CD14-positive monocyte (primary cell): ENCODE measurements around the gene DYSF. TPM values are rescaled to one million over a fixed set of nuclear protein-coding genes. Genes with fewer than 3 reads are reported as not detected.

Experiments
- DNase-seq, 3 donors: peaks; one replicate each; pipeline ENCODE4 v3.0.0-alpha.2; 2011 to 2022
- H2AFZ ChIP-seq: 2 replicates; pipeline ENCODE4 v1.6.0; 2012; ENCODE audit warnings: mild to moderate bottlenecking, low read depth, low read length, inconsistent platforms; ENCODE audit not compliant: insufficient read depth, poor library complexity, severe bottlenecking
- H3K27ac ChIP-seq, 2 donors: 1 replicate in 1 of 2; 2 replicates in 1 of 2; pipeline ENCODE4 v1.5.1; 2012 to 2013; ENCODE audit warnings: low read length in 2 of 2, control low read depth in 1 of 2, inconsistent platforms in 1 of 2, low read depth in 1 of 2, mild to moderate bottlenecking in 1 of 2
- H3K27me3 ChIP-seq, 2 donors: one replicate each; pipeline versions ENCODE4 v1.6.0 to v1.6.1; 2011 to 2013; ENCODE audit warnings: low read length in 2 of 2; ENCODE audit not compliant: control insufficient read depth in 2 of 2, insufficient read depth in 2 of 2
- H3K36me3 ChIP-seq, 2 donors: replicated peaks in 1 of 2; 1 replicate in 1 of 2; 2 replicates in 1 of 2; pipeline versions ENCODE4 v1.5.1 to v1.6.1; 2012 to 2013; ENCODE audit warnings: low read length in 2 of 2, control low read depth in 1 of 2, inconsistent platforms in 1 of 2, mild to moderate bottlenecking in 1 of 2; ENCODE audit not compliant: insufficient read depth in 2 of 2, control insufficient read depth in 1 of 2
- H3K4me1 ChIP-seq, 2 donors: 1 replicate in 1 of 2; 2 replicates in 1 of 2; pipeline versions ENCODE4 v1.5.1 to v1.6.1; 2012 to 2013; ENCODE audit warnings: low read length in 2 of 2, control low read depth in 1 of 2, inconsistent platforms in 1 of 2, mild to moderate bottlenecking in 1 of 2, moderate library complexity in 1 of 2; ENCODE audit not compliant: insufficient read depth in 2 of 2, control insufficient read depth in 1 of 2
- H3K4me2 ChIP-seq: replicated peaks from 2 replicates; pipeline ENCODE3; 2012; ENCODE audit warnings: low read length, moderate library complexity, mild to moderate bottlenecking; ENCODE audit not compliant: poor library complexity, severe bottlenecking; ENCODE audit errors: extremely low read depth
- H3K4me3 ChIP-seq, 3 experiments: fragments of 200-600 bp in 1 of 3; sonication (generic) in 1 of 3; replicated peaks in 1 of 3; 1 replicate in 2 of 3; 2 replicates in 1 of 3; pipeline ENCODE4 v1.5.1; 2011 to 2013; ENCODE audit warnings: low read length in 3 of 3, mild to moderate bottlenecking in 3 of 3, control low read depth in 2 of 3, low read depth in 2 of 3, inconsistent platforms in 1 of 3, moderate library complexity in 1 of 3
- H3K79me2 ChIP-seq: 2 replicates; pipeline ENCODE4 v1.6.0; 2012; ENCODE audit warnings: mild to moderate bottlenecking, control low read depth, inconsistent platforms, low read length, moderate library complexity; ENCODE audit not compliant: insufficient read depth
- H3K9ac ChIP-seq: 2 replicates; pipeline ENCODE4 v1.6.0; 2017; ENCODE audit warnings: low read length, mild to moderate bottlenecking; ENCODE audit not compliant: insufficient read depth, poor library complexity, severe bottlenecking
- H3K9me3 ChIP-seq, 2 donors: replicated peaks in 1 of 2; 1 replicate in 1 of 2; 2 replicates in 1 of 2; pipeline versions ENCODE4 v1.5.1 to v1.6.1; 2012 to 2013; ENCODE audit warnings: low read length in 2 of 2, control low read depth in 1 of 2; ENCODE audit not compliant: control insufficient read depth in 1 of 2, insufficient read depth in 1 of 2
- H4K20me1 ChIP-seq: 2 replicates; pipeline ENCODE4 v1.6.0; 2012; ENCODE audit warnings: mild to moderate bottlenecking, low read length, control low read depth, moderate library complexity; ENCODE audit not compliant: insufficient read depth
- H3K27ac Mint-ChIP-seq, 7 donors: one replicate each; pipeline ENCODE4 v1.8.0; 2020; ENCODE audit warnings: mild to moderate bottlenecking in 7 of 7, mixed read lengths in 7 of 7, moderate library complexity in 6 of 7, inconsistent platforms in 2 of 7
- H3K27me3 Mint-ChIP-seq, 3 donors: one replicate each; pipeline ENCODE4 v1.8.0; 2021 to 2022; ENCODE audit warnings: low read depth in 3 of 3, mild to moderate bottlenecking in 3 of 3, mixed read lengths in 3 of 3, moderate library complexity in 3 of 3, inconsistent platforms in 1 of 3
- H3K36me3 Mint-ChIP-seq, 2 donors: one replicate each; pipeline ENCODE4 v1.8.0; 2020; ENCODE audit warnings: mixed read lengths in 2 of 2, inconsistent platforms in 1 of 2, mild to moderate bottlenecking in 1 of 2
- H3K4me1 Mint-ChIP-seq: one replicate; pipeline ENCODE4 v1.8.0; 2020; ENCODE audit warnings: mild to moderate bottlenecking, mixed read lengths
- H3K4me3 Mint-ChIP-seq, 2 donors: one replicate each; pipeline ENCODE4 v1.8.0; 2020; ENCODE audit warnings: mild to moderate bottlenecking in 2 of 2, mixed read lengths in 2 of 2, moderate library complexity in 1 of 2
- H3K9me3 Mint-ChIP-seq, 7 donors: one replicate each; pipeline ENCODE4 v1.8.0; 2020 to 2022; ENCODE audit warnings: mixed read lengths in 7 of 7, mild to moderate bottlenecking in 6 of 7, moderate library complexity in 6 of 7, inconsistent platforms in 2 of 7
- WGBS: methylation state at CpG from one replicate; pipeline ENCODE4 v1.1.5; 2013; ENCODE audit warnings: missing lambda C conversion rate; ENCODE audit not compliant: insufficient coverage; 5-methylcytosine and 5-hydroxymethylcytosine counted together
- intact Hi-C, 2 donors: fragments of 100-400 bp; cut with micrococcal nuclease; formaldehyde crosslinking; loops; one replicate each; pipeline versions ENCODE4 v1.15.0 to v1.15.1; 2023
- polyA plus RNA-seq, 3 donors: library from polyadenylated mRNA; depleted of rRNA in 1 of 3; unstranded in 2 of 3; stranded (reverse) in 1 of 3; fragments of 300-500 nt in 2 of 3; fragments of >200 nt in 1 of 3; fragmentation: Illumina TruSeq in 2 of 3; gene quantifications; 1 replicate in 2 of 3; 2 replicates in 1 of 3; pipeline ENCODE4 v1.2.3, GENCODE V29; 2012 to 2021
- TF ChIP-seq, protein P1 (sequence below): fragments of 200-600 bp; IDR thresholded peaks from one replicate; pipeline ENCODE4 v1.8.0; 2022; ENCODE audit warnings: antibody characterized with exemption, mild to moderate bottlenecking

DYSF gene
- polyA plus RNA-seq, 3 donors = 16.1 to 72.5 (median 31.2) TPM

- Mint-ChIP-seq H3K4me3 (no peak overlapping the region), H3K36me3 (no peaks in the 10 kb centered on the region), H3K27ac (no peak overlapping the region), H3K4me1 (no peaks in the 10 kb centered on the region), H3K9me3 (peaks cover 0 to 2% (median 0%) of the 10 kb centered on the region in 7 donors), H3K27me3 (peaks cover 2 to 9% (median 4%) of the 10 kb centered on the region in 3 donors)
- Histone ChIP-seq H3K36me3 (no peaks in the 10 kb centered on the region), H3K9me3 (no peaks in the 10 kb centered on the region), H3K27me3 (no peaks in the 10 kb centered on the region), H3K27ac (no peak overlapping the region), H3K4me2 (no peak overlapping the region), H3K9ac (no peak overlapping the region), H3K4me3 (no peak overlapping the region), H3K4me1 (no peaks in the 10 kb centered on the region), H4K20me1 (no peaks in the 10 kb centered on the region), H2AFZ (no peak overlapping the region), H3K79me2 (no peaks in the 10 kb centered on the region)
- TF ChIP-seq, protein P1, sequence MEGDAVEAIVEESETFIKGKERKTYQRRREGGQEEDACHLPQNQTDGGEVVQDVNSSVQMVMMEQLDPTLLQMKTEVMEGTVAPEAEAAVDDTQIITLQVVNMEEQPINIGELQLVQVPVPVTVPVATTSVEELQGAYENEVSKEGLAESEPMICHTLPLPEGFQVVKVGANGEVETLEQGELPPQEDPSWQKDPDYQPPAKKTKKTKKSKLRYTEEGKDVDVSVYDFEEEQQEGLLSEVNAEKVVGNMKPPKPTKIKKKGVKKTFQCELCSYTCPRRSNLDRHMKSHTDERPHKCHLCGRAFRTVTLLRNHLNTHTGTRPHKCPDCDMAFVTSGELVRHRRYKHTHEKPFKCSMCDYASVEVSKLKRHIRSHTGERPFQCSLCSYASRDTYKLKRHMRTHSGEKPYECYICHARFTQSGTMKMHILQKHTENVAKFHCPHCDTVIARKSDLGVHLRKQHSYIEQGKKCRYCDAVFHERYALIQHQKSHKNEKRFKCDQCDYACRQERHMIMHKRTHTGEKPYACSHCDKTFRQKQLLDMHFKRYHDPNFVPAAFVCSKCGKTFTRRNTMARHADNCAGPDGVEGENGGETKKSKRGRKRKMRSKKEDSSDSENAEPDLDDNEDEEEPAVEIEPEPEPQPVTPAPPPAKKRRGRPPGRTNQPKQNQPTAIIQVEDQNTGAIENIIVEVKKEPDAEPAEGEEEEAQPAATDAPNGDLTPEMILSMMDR = no peak
- no peak for DNase-seq
- intact Hi-C loops = no loop called here
- 78% methylated on average over 3 of the region's 11 CpGs for WGBS
Observed at GRCh38 chr2:71700041-71700657, 246.8 kb downstream of the DYSF start.

- TF ChIP-seq, protein P1 = no peak
- H3K4me2 ChIP-seq = no peak overlapping the region
- Mint-ChIP-seq H3K9me3 (peaks cover 0 to 2% (median 0%) of the 10 kb centered on the region in 7 donors), H3K27me3 (peaks cover 2 to 6% (median 5%) of the 10 kb centered on the region in 3 donors), H3K36me3 (no peaks in the 10 kb centered on the region), H3K27ac (no peak overlapping the region), H3K4me3 (no peak overlapping the region), H3K4me1 (no peaks in the 10 kb centered on the region)
- no peaks in the 10 kb centered on the region for H3K79me2 ChIP-seq
- no peaks in the 10 kb centered on the region for H3K36me3 ChIP-seq
- no peak overlapping the region for H3K9ac ChIP-seq
- no peaks in the 10 kb centered on the region for H4K20me1 ChIP-seq
- no peak overlapping the region for H2AFZ ChIP-seq
- no peak for DNase-seq
- no peaks in the 10 kb centered on the region for H3K9me3 ChIP-seq
- H3K4me3 ChIP-seq = no peak overlapping the region
- intact Hi-C loops = no loop called here
- WGBS = 88% methylated on average over 14 of the region's 21 CpGs
- no peak overlapping the region for H3K27ac ChIP-seq
- no peaks in the 10 kb centered on the region for H3K27me3 ChIP-seq
- H3K4me1 ChIP-seq = no peaks in the 10 kb centered on the region
Observed at GRCh38 chr2:71700658-71701397, 247.5 kb downstream of the DYSF start.
